SU-DHL-6 (cell line): Measurements from ENCODE around the gene MYLK.

Experiments
- H2AFZ ChIP-seq: fragments of 200-600 bp; sonication (generic); 2 replicates; pipeline ENCODE4 v1.6.1; 2014; ENCODE audit warnings: low read depth, mild to moderate bottlenecking, moderate library complexity, mixed read lengths, antibody characterized with exemption, low read length; ENCODE audit not compliant: severe bottlenecking
- H3F3A ChIP-seq: fragments of 200-600 bp; shearing (Covaris generic); 2 replicates; pipeline ENCODE4 v1.6.0; 2016; ENCODE audit warnings: antibody characterized with exemption, mild to moderate bottlenecking; ENCODE audit not compliant: insufficient read depth
- H3K27ac ChIP-seq: fragments of 200-600 bp; sonication (generic); 2 replicates; pipeline ENCODE4 v1.5.1; 2016; ENCODE audit warnings: low read depth, mild to moderate bottlenecking, low read length, moderate library complexity, mixed read lengths
- H3K27me3 ChIP-seq: fragments of 200-600 bp; sonication (generic), shearing (Covaris generic); 2 replicates; pipeline ENCODE4 v1.6.0; 2014; ENCODE audit warnings: mild to moderate bottlenecking, low read length
- H3K36me3 ChIP-seq: fragments of 200-600 bp; sonication (generic); 2 replicates; pipeline ENCODE4 v1.6.1; 2014; ENCODE audit warnings: mild to moderate bottlenecking, low read length, mixed read lengths
- H3K4me2 ChIP-seq: fragments of 300-600, 200-600 bp; shearing (Covaris generic), sonication (generic); 2 replicates; pipeline ENCODE4 v1.6.0; 2014; ENCODE audit warnings: low read length, low read depth, mild to moderate bottlenecking; ENCODE audit not compliant: poor library complexity, severe bottlenecking
- H3K4me3 ChIP-seq: fragments of 200-600 bp; sonication (generic); 2 replicates; pipeline ENCODE4 v1.5.1; 2014; ENCODE audit warnings: antibody characterized with exemption, low read length, mild to moderate bottlenecking, mixed read lengths; ENCODE audit not compliant: insufficient read depth, poor library complexity, severe bottlenecking
- H3K79me2 ChIP-seq: fragments of 200-600 bp; sonication (generic); 2 replicates; pipeline ENCODE4 v1.6.1; 2014; ENCODE audit warnings: mild to moderate bottlenecking, low read length, moderate library complexity; ENCODE audit not compliant: insufficient read depth
- H3K9ac ChIP-seq: fragments of 200-600 bp; sonication (generic); 2 replicates; pipeline ENCODE4 v1.7.0; 2014; ENCODE audit warnings: mild to moderate bottlenecking, low read length
- H3K9me2 ChIP-seq: fragments of 200-600 bp; sonication (generic); replicated peaks from 2 replicates; pipeline ENCODE4 v1.6.1; 2014; ENCODE audit warnings: low read length; ENCODE audit not compliant: insufficient read depth
- H3K9me3 ChIP-seq: fragments of 200-600 bp; sonication (generic); 2 replicates; pipeline ENCODE4 v1.6.1; 2014; ENCODE audit warnings: low read length, mixed read lengths; ENCODE audit not compliant: insufficient read depth
- H4K20me1 ChIP-seq: fragments of 200-600 bp; sonication (generic); 2 replicates; pipeline ENCODE4 v1.6.1; 2014; ENCODE audit warnings: low read depth, mild to moderate bottlenecking, antibody characterized with exemption, low read length, moderate library complexity, mixed read lengths
- CTCF ChIP-seq: fragments of 200-600 bp; sonication (generic); IDR thresholded peaks from one replicate; pipeline ENCODE4 v1.5.1; 2017; ENCODE audit warnings: antibody characterized with exemption, mild to moderate bottlenecking, low read length, moderate library complexity; ENCODE audit not compliant: insufficient read depth, poor library complexity, severe bottlenecking
- EZH2phosphoT487 ChIP-seq: fragments of 200-600 bp; sonication (generic), shearing (Covaris generic); conservative IDR thresholded peaks from 2 replicates; pipeline ENCODE4 v1.6.1; 2018; ENCODE audit warnings: mild to moderate bottlenecking, antibody characterized with exemption, low read length, moderate library complexity, mixed read lengths

MYLK gene

DNA sequence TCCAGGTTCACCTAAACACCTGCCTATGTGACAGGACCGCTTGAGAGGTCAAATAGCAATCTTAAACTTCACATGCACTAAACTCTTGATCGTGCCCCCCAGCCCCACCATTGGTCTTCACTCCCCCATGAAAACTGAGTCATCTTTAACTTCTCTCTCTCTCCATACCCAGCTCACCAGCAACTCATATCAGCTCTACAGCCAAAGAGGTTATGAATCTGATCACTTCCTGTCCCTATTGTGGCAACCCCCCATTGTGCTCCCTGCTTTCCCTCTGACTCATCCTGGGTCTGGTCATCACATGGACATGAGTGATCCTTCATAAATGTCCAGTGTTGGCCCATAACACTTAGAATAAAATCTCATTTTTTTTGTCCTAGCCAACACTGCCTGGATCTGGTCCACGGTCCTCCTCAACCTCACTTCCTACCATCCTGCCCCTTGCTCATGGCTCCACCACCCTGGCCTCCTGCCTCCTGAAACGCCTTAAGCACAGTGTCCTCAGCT is 195.8 kb downstream of the MYLK start:
- Histone ChIP-seq H3K9me3 (no peaks in the 10 kb centered on the region), H3K36me3 (no peaks in the 10 kb centered on the region), H4K20me1 (no peaks in the 10 kb centered on the region), H3K27ac (no peak overlapping the region), H3K9me2 (no peaks in the 10 kb centered on the region), H2AFZ (no peak overlapping the region), H3F3A (no peaks in the 10 kb centered on the region), H3K4me3 (no peak overlapping the region), H3K4me2 (no peak overlapping the region), H3K27me3 (no peaks in the 10 kb centered on the region), H3K9ac (no peak overlapping the region), H3K79me2 (no peaks in the 10 kb centered on the region)
- TF ChIP-seq EZH2phosphoT487: no peak
- no peak for TF ChIP-seq CTCF

- Histone ChIP-seq H3K27me3 (no peaks in the 10 kb centered on the region), H2AFZ (no peak overlapping the region), H3F3A (no peaks in the 10 kb centered on the region), H3K9me3 (no peaks in the 10 kb centered on the region), H4K20me1 (no peaks in the 10 kb centered on the region), H3K9me2 (no peaks in the 10 kb centered on the region), H3K9ac (no peak overlapping the region), H3K79me2 (no peaks in the 10 kb centered on the region), H3K4me2 (no peak overlapping the region), H3K36me3 (no peaks in the 10 kb centered on the region), H3K27ac (no peak overlapping the region), H3K4me3 (no peak overlapping the region)
- TF ChIP-seq CTCF (no peak), EZH2phosphoT487 (no peak)
Observed at GRCh38 chr3:123687286-123687685, 196.8 kb downstream of the MYLK start.

DNA sequence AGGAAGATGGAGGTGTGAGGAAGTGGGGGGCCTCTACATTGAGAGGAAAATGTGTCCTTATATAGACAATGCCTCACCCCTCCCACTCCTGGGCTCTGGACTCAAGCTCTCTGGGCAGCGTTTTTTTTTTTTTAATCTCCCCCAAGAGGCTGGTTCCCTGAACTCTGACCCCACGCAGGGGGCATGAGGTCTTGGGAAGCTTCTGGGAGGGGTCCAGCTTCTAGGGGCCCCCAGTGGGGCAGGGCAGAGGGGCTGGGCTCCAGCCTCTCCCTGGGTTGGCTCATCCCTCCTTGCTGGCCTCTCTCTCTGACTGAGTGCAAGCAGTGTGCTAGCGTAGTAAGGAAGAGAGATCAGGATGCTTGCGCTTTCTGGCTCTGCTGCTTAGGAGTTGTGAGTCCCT is 197.9 kb downstream of the MYLK start:
- Histone ChIP-seq H3F3A (no peaks in the 10 kb centered on the region), H4K20me1 (no peaks in the 10 kb centered on the region), H3K27ac (no peak overlapping the region), H3K9ac (no peak overlapping the region), H3K27me3 (no peaks in the 10 kb centered on the region), H3K4me2 (no peak overlapping the region), H2AFZ (no peak overlapping the region), H3K36me3 (no peaks in the 10 kb centered on the region), H3K9me2 (no peaks in the 10 kb centered on the region), H3K4me3 (no peak overlapping the region), H3K9me3 (no peaks in the 10 kb centered on the region), H3K79me2 (no peaks in the 10 kb centered on the region)
- no peak for TF ChIP-seq CTCF
- TF ChIP-seq EZH2phosphoT487: no peak

DNA sequence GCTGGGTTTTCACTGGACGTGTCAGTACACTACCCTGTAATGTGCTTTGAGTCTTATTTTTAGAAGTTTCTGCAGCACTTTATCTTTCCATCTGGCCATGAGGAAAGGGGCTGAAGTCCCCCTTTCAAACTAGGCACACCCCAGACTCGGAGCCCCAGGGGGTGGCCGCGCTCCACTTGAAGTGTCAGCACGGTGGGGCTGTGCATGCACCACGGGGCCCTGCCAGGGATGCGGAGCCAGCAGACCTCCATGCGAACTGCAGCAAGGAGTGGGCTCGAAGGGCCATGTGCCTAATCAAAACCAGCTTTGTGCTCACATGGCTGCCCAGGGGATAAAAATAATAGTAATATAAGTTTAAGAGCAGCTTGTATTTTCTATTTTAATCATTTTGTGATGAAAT is 198.4 kb downstream of the MYLK start:
- TF ChIP-seq EZH2phosphoT487: no peak
- TF ChIP-seq CTCF: no peak
- Histone ChIP-seq H3K27ac (no peak overlapping the region), H3F3A (no peaks in the 10 kb centered on the region), H4K20me1 (no peaks in the 10 kb centered on the region), H3K4me3 (no peak overlapping the region), H3K79me2 (no peaks in the 10 kb centered on the region), H3K9ac (no peak overlapping the region), H3K9me2 (no peaks in the 10 kb centered on the region), H3K36me3 (no peaks in the 10 kb centered on the region), H3K4me2 (no peak overlapping the region), H3K9me3 (no peaks in the 10 kb centered on the region), H2AFZ (no peak overlapping the region), H3K27me3 (no peaks in the 10 kb centered on the region)
